Astrocyte of the cerebellum (primary cell): ENCODE measurements around the gene DROSHA.
A peak's percentile ranks its signal among the peaks of the same experiment; 100 is the strongest.
"Not testable (repeated sequence)": the region's sequence is repeated elsewhere in the genome, so short reads cannot be mapped to it uniquely, and the experiment has no call there.

Source experiments
- DNase-seq: peaks from one replicate; pipeline ENCODE4 v3.0.0-alpha.2; 2011; ENCODE audit warnings: low read depth
- H3K4me3 ChIP-seq: 2 replicates; pipeline ENCODE4 v1.5.1; 2011; ENCODE audit warnings: mild to moderate bottlenecking, low read depth, low read length, moderate library complexity
- CTCF ChIP-seq: IDR thresholded peaks from 2 replicates; pipeline ENCODE4 v1.5.1; 2012; ENCODE audit warnings: low read length, low read depth, moderate library complexity, mild to moderate bottlenecking; ENCODE audit errors: missing control alignments
- in situ Hi-C: cut with HindIII; loops from 2 replicates; pipeline ENCODE4 v1.10.0; 2017; ENCODE audit warnings: low sequenced_read_pairs

Gene DROSHA

GRCh38 chr5:31364881-31365636, 166.8 kb downstream of the DROSHA start:
- no peak overlapping the region for H3K4me3 ChIP-seq
- in situ Hi-C loops = loop anchor here (5.0 kb wide), 1 partner anchor 47 kb away; no protein-coding TSS in a partner anchor
- DNase-seq = no peak
- no peak for TF ChIP-seq CTCF

GRCh38 chr5:31362931-31363568, 168.8 kb downstream of the DROSHA start:
- in situ Hi-C loops = loop anchor here (5.0 kb wide), 1 partner anchor 49 kb away; no protein-coding TSS in a partner anchor
- DNase-seq = no peak
- no peak overlapping the region for H3K4me3 ChIP-seq
- TF ChIP-seq CTCF = no peak

GRCh38 chr5:31362529-31362900, 169.4 kb downstream of the DROSHA start:
- in situ Hi-C loops = loop anchor here (5.0 kb wide), 1 partner anchor 50 kb away; no protein-coding TSS in a partner anchor
- TF ChIP-seq CTCF = no peak
- no peak for DNase-seq
- no peak overlapping the region for H3K4me3 ChIP-seq

DNA sequence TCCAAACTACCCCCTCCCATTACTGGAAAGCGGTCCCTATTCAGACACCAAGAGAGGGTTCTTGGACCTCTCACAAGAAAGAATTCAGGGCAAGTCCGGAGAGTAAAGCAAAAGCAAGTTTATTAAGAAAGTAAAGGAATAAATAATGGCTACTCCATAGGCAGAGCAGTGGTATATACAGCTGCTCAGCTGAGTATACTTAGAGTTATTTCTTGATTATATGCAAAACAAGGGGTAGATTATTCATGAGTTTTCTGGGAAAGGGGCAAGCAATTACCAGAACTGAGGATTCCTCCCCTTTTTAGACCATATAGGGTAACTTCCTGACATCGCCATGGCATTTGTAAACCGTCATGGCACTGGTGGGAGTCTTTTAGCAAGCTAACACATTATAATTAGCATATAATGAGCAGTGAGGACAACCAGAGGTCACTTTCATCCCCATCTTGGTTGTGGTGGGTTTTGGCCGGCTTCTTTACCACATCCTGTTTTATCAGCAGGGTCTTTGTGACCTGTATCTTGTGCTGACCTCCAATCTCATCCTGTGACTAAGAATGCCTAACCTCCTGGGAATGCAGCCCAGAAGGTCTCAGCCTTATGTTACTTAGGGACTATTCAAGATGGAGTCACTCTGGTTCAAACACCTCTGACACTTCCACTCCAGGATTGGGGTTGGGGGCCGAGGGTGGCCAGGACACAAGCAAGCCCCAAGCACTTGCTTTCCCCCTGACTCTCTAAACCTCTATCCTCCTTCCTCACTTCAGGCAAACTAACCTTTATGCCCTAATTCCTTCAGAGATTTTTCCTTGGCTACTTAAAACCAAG, 170.0 kb downstream of the DROSHA start:
- in situ Hi-C loops = loop anchor here (5.0 kb wide), 1 partner anchor 50 kb away; no protein-coding TSS in a partner anchor
- peak; percentile 42 for DNase-seq
- not testable (repeated sequence) for H3K4me3 ChIP-seq

- in situ Hi-C loops = loop anchor here (5.0 kb wide), 1 partner anchor 51 kb away; no protein-coding TSS in a partner anchor
- no peak for DNase-seq
- H3K4me3 ChIP-seq = no peak overlapping the region
- TF ChIP-seq CTCF = no peak
Measured at GRCh38 chr5:31361234-31361633, 170.7 kb downstream of the DROSHA start.

DNA sequence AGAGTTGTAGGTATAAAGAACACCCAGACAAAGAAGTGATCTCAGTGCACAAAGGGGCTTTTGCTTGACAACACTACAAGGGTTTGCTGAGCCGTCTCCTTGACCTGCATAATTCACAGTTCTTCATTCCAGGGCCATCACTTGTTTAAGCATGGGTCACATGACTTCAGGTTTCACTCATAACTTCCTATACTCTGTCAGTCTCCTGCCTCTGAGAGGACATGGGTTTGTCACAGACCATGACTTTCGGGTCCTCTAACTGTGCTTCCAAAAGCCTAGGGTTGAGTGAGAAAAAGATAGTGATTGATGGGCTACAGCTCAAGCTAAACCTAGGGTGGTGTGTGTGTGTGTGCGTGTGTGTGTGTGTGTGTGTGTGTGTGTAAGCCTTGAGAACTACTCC, 172.1 kb downstream of the DROSHA start:
- DNase-seq = no peak
- in situ Hi-C loops = loop anchor here (5.0 kb wide), 1 partner anchor 52 kb away; no protein-coding TSS in a partner anchor
- TF ChIP-seq CTCF = no peak
- no peak overlapping the region for H3K4me3 ChIP-seq
